Uterus (tissue), 2 donors: Measurements from ENCODE around the gene PMF1.

ENCODE experiments used
- CTCF ChIP-seq, 4 experiments: fragments of 200-600 bp in 2 of 4; fragments of 450-650 bp in 2 of 4; sonication (generic) in 2 of 4; IDR thresholded peaks; one replicate each; pipeline ENCODE4 v1.5.1; 2016 to 2019; ENCODE audit warnings: antibody characterized with exemption in 4 of 4, mild to moderate bottlenecking in 2 of 4, moderate library complexity in 1 of 4
- POLR2A ChIP-seq, 2 donors: fragments of 450-650 bp; IDR thresholded peaks; one replicate each; pipeline ENCODE4 v1.6.1; 2016; ENCODE audit warnings: antibody characterized with exemption in 2 of 2, mild to moderate bottlenecking in 1 of 2, moderate library complexity in 1 of 2

- TF ChIP-seq CTCF (IDR thresholded peaks at IDR 0.05) = no peak
- TF ChIP-seq POLR2A (IDR thresholded peaks at IDR 0.05) = no peak
Measured at GRCh38 chr1:156163712-156164111, 49.1 kb upstream of the PMF1 start.
